Esophagus squamous epithelium (tissue), 4 donors: ENCODE results near the gene CHCHD3.

Experiments used
- POLR2A ChIP-seq, 4 donors: fragments of 450-650 bp; IDR thresholded peaks; one replicate each; pipeline ENCODE4 v1.6.1; 2017; ENCODE audit warnings: antibody characterized with exemption in 4 of 4, mild to moderate bottlenecking in 4 of 4, moderate library complexity in 3 of 4
- TF ChIP-seq, protein P1 (sequence below), 6 experiments: fragments of 450-650 bp in 4 of 6; fragments of 200-600 bp in 2 of 6; sonication (generic) in 2 of 6; IDR thresholded peaks; one replicate each; pipeline ENCODE4 v1.5.1; 2016 to 2019; ENCODE audit warnings: antibody characterized with exemption in 6 of 6, mild to moderate bottlenecking in 4 of 6, moderate library complexity in 4 of 6

DNA sequence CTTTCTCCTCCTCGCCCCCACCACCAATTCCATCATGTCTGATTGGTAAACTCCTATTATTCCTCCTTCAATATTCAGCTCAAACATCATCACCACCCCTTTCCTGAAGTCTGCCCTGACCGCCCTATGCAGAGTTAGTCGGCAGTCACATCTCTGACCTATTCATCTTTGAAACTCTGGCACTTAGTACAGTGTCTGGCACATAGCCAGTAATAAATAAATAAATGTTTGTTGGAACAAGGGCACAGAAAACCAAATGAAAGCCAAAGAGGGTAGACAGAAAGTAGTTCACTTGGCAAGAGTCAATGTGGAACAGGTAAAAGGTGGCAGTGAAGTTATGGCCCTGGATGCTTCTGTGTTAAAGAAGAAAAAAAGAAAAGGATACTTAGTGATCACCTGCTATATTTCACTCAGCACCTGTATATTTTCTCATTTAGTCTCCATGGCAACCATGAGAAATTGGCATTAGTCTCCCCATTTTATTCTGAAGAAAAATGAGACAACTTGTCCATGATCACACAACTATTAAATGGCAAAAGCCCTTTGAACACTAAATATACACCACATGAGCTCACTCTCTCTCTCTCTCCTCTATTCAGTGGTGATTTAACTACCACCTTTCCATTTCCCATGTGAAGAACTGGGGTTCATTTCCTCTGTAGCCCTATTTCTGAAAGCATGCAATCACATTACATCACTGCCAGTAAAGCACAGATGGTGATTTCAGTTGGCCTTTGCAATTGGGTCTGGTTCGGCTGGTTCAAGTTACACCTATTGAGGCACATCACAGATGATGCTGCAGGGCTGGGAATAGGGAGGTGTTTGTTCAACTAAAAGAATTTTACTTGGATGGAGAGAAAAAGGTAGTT, 25.3 kb downstream of the CHCHD3 start:
- TF ChIP-seq, protein P1, sequence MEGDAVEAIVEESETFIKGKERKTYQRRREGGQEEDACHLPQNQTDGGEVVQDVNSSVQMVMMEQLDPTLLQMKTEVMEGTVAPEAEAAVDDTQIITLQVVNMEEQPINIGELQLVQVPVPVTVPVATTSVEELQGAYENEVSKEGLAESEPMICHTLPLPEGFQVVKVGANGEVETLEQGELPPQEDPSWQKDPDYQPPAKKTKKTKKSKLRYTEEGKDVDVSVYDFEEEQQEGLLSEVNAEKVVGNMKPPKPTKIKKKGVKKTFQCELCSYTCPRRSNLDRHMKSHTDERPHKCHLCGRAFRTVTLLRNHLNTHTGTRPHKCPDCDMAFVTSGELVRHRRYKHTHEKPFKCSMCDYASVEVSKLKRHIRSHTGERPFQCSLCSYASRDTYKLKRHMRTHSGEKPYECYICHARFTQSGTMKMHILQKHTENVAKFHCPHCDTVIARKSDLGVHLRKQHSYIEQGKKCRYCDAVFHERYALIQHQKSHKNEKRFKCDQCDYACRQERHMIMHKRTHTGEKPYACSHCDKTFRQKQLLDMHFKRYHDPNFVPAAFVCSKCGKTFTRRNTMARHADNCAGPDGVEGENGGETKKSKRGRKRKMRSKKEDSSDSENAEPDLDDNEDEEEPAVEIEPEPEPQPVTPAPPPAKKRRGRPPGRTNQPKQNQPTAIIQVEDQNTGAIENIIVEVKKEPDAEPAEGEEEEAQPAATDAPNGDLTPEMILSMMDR (IDR thresholded peaks at IDR 0.05), result no peak
- no peak for TF ChIP-seq POLR2A (IDR thresholded peaks at IDR 0.05)
